Fibroblast of lung (primary cell): Measurements from ENCODE around the gene ASB15. TPM values are rescaled to one million over a fixed set of nuclear protein-coding genes. Genes with fewer than 3 reads are reported as not detected.
A peak's percentile ranks its signal among the peaks of the same experiment; 100 is the strongest.

Experiments used
- DNase-seq, 2 donors: peaks; one replicate each; pipeline versions ENCODE4 v3.0.0 to v3.0.0-alpha.2; 2010; ENCODE audit warnings: low read depth in 2 of 2
- H2AFZ ChIP-seq: 2 replicates; pipeline ENCODE4 v1.5.1; 2012; ENCODE audit warnings: low read length, control low read depth, inconsistent platforms
- H3K27ac ChIP-seq: 2 replicates; pipeline ENCODE4 v1.5.1; 2011; ENCODE audit warnings: low read length, control low read depth; ENCODE audit not compliant: insufficient read depth
- H3K27me3 ChIP-seq: 2 replicates; pipeline ENCODE4 v1.5.1; 2011; ENCODE audit warnings: mild to moderate bottlenecking, low read length; ENCODE audit not compliant: control insufficient read depth, insufficient read depth
- H3K36me3 ChIP-seq: 2 replicates; pipeline ENCODE4 v1.5.1; 2011; ENCODE audit warnings: low read length; ENCODE audit not compliant: control insufficient read depth, insufficient read depth
- H3K4me1 ChIP-seq: 2 replicates; pipeline ENCODE4 v1.5.1; 2011; ENCODE audit warnings: low read length; ENCODE audit not compliant: control insufficient read depth, insufficient read depth; ENCODE audit errors: extremely low read depth
- H3K4me2 ChIP-seq: 2 replicates; pipeline ENCODE4 v1.5.1; 2011; ENCODE audit warnings: low read length, control low read depth; ENCODE audit not compliant: insufficient read depth; ENCODE audit errors: extremely low read depth
- H3K4me3 ChIP-seq, 4 experiments: fragments of 200-600 bp in 1 of 4; sonication (generic) in 1 of 4; replicated peaks in 1 of 4; 2 replicates each; pipeline ENCODE4 v1.5.1; 2011 to 2016; ENCODE audit warnings: low read length in 4 of 4, low read depth in 3 of 4, mild to moderate bottlenecking in 3 of 4, control low read depth in 2 of 4, inconsistent platforms in 1 of 4, mixed read lengths in 1 of 4; ENCODE audit not compliant: insufficient read depth in 1 of 4; ENCODE audit errors: control extremely low read depth in 1 of 4
- H3K79me2 ChIP-seq: 2 replicates; pipeline ENCODE4 v1.5.1; 2012; ENCODE audit warnings: mild to moderate bottlenecking, low read length, inconsistent platforms; ENCODE audit not compliant: control insufficient read depth, insufficient read depth
- H3K9ac ChIP-seq: 2 replicates; pipeline ENCODE4 v1.5.1; 2011; ENCODE audit warnings: mild to moderate bottlenecking, low read length, control low read depth; ENCODE audit not compliant: insufficient read depth
- H3K9me3 ChIP-seq: 2 replicates; pipeline ENCODE4 v1.5.1; 2012; ENCODE audit warnings: low read depth, low read length; ENCODE audit not compliant: control insufficient read depth, insufficient read depth
- H4K20me1 ChIP-seq: 2 replicates; pipeline ENCODE4 v1.5.1; 2011; ENCODE audit warnings: low read length; ENCODE audit not compliant: control insufficient read depth, insufficient read depth; ENCODE audit errors: extremely low read depth
- CTCF ChIP-seq, 2 donors: IDR thresholded peaks in 1 of 2; conservative IDR thresholded peaks in 1 of 2; 1 replicate in 1 of 2; 2 replicates in 1 of 2; pipeline ENCODE4 v1.5.1; 2011 to 2012; ENCODE audit warnings: low read length in 2 of 2, control low read depth in 1 of 2, inconsistent platforms in 1 of 2, low read depth in 1 of 2, mild to moderate bottlenecking in 1 of 2
- EZH2 ChIP-seq: IDR thresholded peaks from 2 replicates; pipeline ENCODE4 v1.5.1; 2012; ENCODE audit warnings: low read length, control low read depth, mild to moderate bottlenecking; ENCODE audit errors: missing control alignments
- polyA plus RNA-seq, 2 donors: library from polyadenylated mRNA; depleted of rRNA in 1 of 2; stranded (reverse) in 1 of 2; unstranded in 1 of 2; fragments of >200 nt; gene quantifications; 2 replicates each; pipeline ENCODE4 v1.2.1, GENCODE V29; 2011 to 2012; ENCODE audit warnings: missing spikeins in 1 of 2
- total RNA-seq: library from RNA; depleted of rRNA; stranded (reverse); fragments of >200 nt; gene quantifications from 2 replicates; pipeline ENCODE4 v1.2.1, GENCODE V29; 2014

ASB15 gene
- total and polyA plus RNA-seq, 2 donors (not counting 1 experiment from before 2014, with no cell fraction given), result not detected

- no peaks in the 10 kb centered on the region for H3K9me3 ChIP-seq
- H3K4me2 ChIP-seq, result no peak overlapping the region
- no peak overlapping the region for H3K4me3 ChIP-seq
- no peaks in the 10 kb centered on the region for H3K27me3 ChIP-seq
- DNase-seq, result peak; percentile 20 to 31
- H4K20me1 ChIP-seq, result no peaks in the 10 kb centered on the region
- H3K4me1 ChIP-seq, result no peaks in the 10 kb centered on the region
- H3K9ac ChIP-seq, result no peak overlapping the region
- H3K36me3 ChIP-seq, result no peaks in the 10 kb centered on the region
- TF ChIP-seq EZH2 (no peak), CTCF (conservative IDR thresholded peaks at IDR 0.05 in 1 of 2, IDR thresholded peaks at IDR 0.05 in 1 of 2; ENCODE audit: low read depth in 1 of 2, low read length in 2 of 2) (no peak)
- no peaks in the 10 kb centered on the region for H3K79me2 ChIP-seq
- no peak overlapping the region for H2AFZ ChIP-seq
- H3K27ac ChIP-seq, result no peak overlapping the region
Measured at GRCh38 chr7:123571684-123572083, 29.9 kb upstream of the ASB15 start.

- no peak for DNase-seq
- TF ChIP-seq CTCF (conservative IDR thresholded peaks at IDR 0.05 in 1 of 2, IDR thresholded peaks at IDR 0.05 in 1 of 2; ENCODE audit: low read depth in 1 of 2, low read length in 2 of 2) (no peak), EZH2 (no peak)
- Histone ChIP-seq H3K4me3 (no peak overlapping the region), H3K79me2 (no peaks in the 10 kb centered on the region), H3K27ac (no peak overlapping the region), H3K9ac (no peak overlapping the region), H3K4me2 (no peak overlapping the region), H2AFZ (no peak overlapping the region), H3K36me3 (no peaks in the 10 kb centered on the region), H4K20me1 (no peaks in the 10 kb centered on the region), H3K27me3 (no peaks in the 10 kb centered on the region), H3K4me1 (no peaks in the 10 kb centered on the region), H3K9me3 (no peaks in the 10 kb centered on the region)
Measured at GRCh38 chr7:123573341-123573740, 28.3 kb upstream of the ASB15 start.

GRCh38 chr7:123573896-123574467 lies 27.6 kb upstream of the ASB15 start:
- Histone ChIP-seq H3K36me3 (no peaks in the 10 kb centered on the region), H4K20me1 (no peaks in the 10 kb centered on the region), H3K9ac (no peak overlapping the region), H2AFZ (no peak overlapping the region), H3K4me2 (no peak overlapping the region), H3K4me3 (no peak overlapping the region), H3K27ac (no peak overlapping the region), H3K79me2 (no peaks in the 10 kb centered on the region), H3K4me1 (no peaks in the 10 kb centered on the region), H3K27me3 (no peaks in the 10 kb centered on the region), H3K9me3 (no peaks in the 10 kb centered on the region)
- no peak for DNase-seq
- TF ChIP-seq EZH2, result no peak
- no peak for TF ChIP-seq CTCF (conservative IDR thresholded peaks at IDR 0.05 in 1 of 2, IDR thresholded peaks at IDR 0.05 in 1 of 2; ENCODE audit: low read depth in 1 of 2, low read length in 2 of 2)
